Liver (tissue), 3 donors: ENCODE results near the gene ANKRD36.
"Not testable (repeated sequence)": the region's sequence is repeated elsewhere in the genome, so short reads cannot be mapped to it uniquely, and the experiment has no call there.

ENCODE experiments used
- CTCF ChIP-seq: fragments of 150-350 bp; IDR thresholded peaks from 2 replicates; pipeline ENCODE4 v1.5.1; 2017; ENCODE audit warnings: improper control_type of control experiment, low read depth, low read length; ENCODE audit not compliant: missing input control
- JUND ChIP-seq, 2 donors: IDR thresholded peaks; 2 replicates each; pipeline ENCODE4 v1.6.1; 2016; ENCODE audit warnings: antibody characterized with exemption in 2 of 2
- donor health status: healthy.
- donor health status: healthy.

DNA sequence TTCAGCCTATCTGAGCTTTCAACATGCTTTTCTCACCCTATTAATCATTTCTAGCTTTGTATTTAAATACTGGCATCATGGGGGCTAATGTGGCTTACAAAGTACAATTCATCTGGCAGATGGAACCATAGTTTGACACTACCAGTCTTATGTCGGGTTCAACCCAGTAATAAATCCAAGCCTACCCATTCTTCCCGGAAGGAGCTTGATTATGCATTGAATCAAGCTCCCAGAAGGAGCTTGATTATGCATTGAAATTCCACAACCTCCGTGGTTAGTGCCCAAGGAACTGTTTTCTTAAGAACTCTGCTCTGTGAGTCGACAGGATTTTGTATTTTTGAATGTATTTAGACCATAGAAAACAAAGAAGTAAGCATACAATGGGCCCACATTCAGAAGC, 148.2 kb downstream of the ANKRD36 start:
- not testable (repeated sequence) for TF ChIP-seq CTCF; JUND (IDR thresholded peaks at IDR 0.05)
